Mesenchymal stem cell (in vitro differentiated cells and primary cell): ENCODE results near the gene TMEM164.

Experiments used
- DNase-seq: peaks from one replicate; pipeline ENCODE4 v3.0.0-alpha.2; 2013
- H2AFZ ChIP-seq: one replicate; pipeline ENCODE4 v1.6.1; 2013; ENCODE audit warnings: low read depth, mild to moderate bottlenecking, control low read depth, inconsistent platforms, low read length, moderate library complexity
- H2AK5ac ChIP-seq: 2 replicates; pipeline ENCODE4 v1.6.1; 2013; ENCODE audit warnings: low read length, moderate library complexity, mild to moderate bottlenecking, inconsistent platforms; ENCODE audit not compliant: severe bottlenecking
- H2BK120ac ChIP-seq: one replicate; pipeline ENCODE4 v1.6.1; 2013; ENCODE audit warnings: low read depth, mild to moderate bottlenecking, inconsistent platforms, low read length, moderate library complexity
- H2BK12ac ChIP-seq, 2 experiments: one replicate each; pipeline ENCODE4 v1.6.1; 2013; ENCODE audit warnings: inconsistent platforms in 2 of 2, low read length in 2 of 2, mild to moderate bottlenecking in 2 of 2, moderate library complexity in 2 of 2, control low read depth in 1 of 2
- H2BK15ac ChIP-seq: one replicate; pipeline ENCODE4 v1.6.1; 2013; ENCODE audit warnings: mild to moderate bottlenecking, low read depth, inconsistent platforms; ENCODE audit not compliant: poor library complexity, severe bottlenecking
- H2BK5ac ChIP-seq: 2 replicates; pipeline ENCODE4 v1.6.1; 2013; ENCODE audit warnings: low read depth, mild to moderate bottlenecking, low read length, control low read depth, inconsistent platforms; ENCODE audit not compliant: poor library complexity, severe bottlenecking
- H3K14ac ChIP-seq, 2 experiments: one replicate each; pipeline ENCODE4 v1.6.1; 2013; ENCODE audit warnings: inconsistent platforms in 2 of 2, low read length in 2 of 2, control low read depth in 1 of 2, mild to moderate bottlenecking in 1 of 2, moderate library complexity in 1 of 2
- H3K18ac ChIP-seq, 2 experiments: one replicate each; pipeline ENCODE4 v1.6.1; 2013; ENCODE audit warnings: inconsistent platforms in 2 of 2, low read length in 2 of 2, control low read depth in 1 of 2, low read depth in 1 of 2, mild to moderate bottlenecking in 1 of 2
- H3K23ac ChIP-seq, 2 experiments: one replicate each; pipeline ENCODE4 v1.6.1; 2013; ENCODE audit warnings: inconsistent platforms in 2 of 2, low read length in 2 of 2, mild to moderate bottlenecking in 2 of 2, moderate library complexity in 2 of 2, control low read depth in 1 of 2
- H3K27ac ChIP-seq: 2 replicates; pipeline ENCODE4 v1.5.1; 2013; ENCODE audit warnings: mild to moderate bottlenecking, moderate library complexity, low read length, control low read depth, inconsistent platforms; ENCODE audit not compliant: poor library complexity, severe bottlenecking
- H3K27me3 ChIP-seq, 2 experiments: 2 replicates each; pipeline versions ENCODE4 v1.6.1 to v1.7.0; 2013; ENCODE audit warnings: low read length in 2 of 2, mild to moderate bottlenecking in 2 of 2, moderate library complexity in 2 of 2, control low read depth in 1 of 2, inconsistent platforms in 1 of 2; ENCODE audit not compliant: control insufficient read depth in 1 of 2, insufficient read depth in 1 of 2
- H3K36me3 ChIP-seq, 2 experiments: 2 replicates each; pipeline versions ENCODE4 v1.6.1 to v1.7.0; 2013; ENCODE audit warnings: low read length in 2 of 2, control low read depth in 1 of 2, inconsistent platforms in 1 of 2, low read depth in 1 of 2, mild to moderate bottlenecking in 1 of 2; ENCODE audit not compliant: insufficient read depth in 2 of 2, control insufficient read depth in 1 of 2
- H3K4ac ChIP-seq, 2 experiments: one replicate each; pipeline ENCODE4 v1.6.1; 2013; ENCODE audit warnings: inconsistent platforms in 2 of 2, low read length in 2 of 2, mild to moderate bottlenecking in 2 of 2, moderate library complexity in 2 of 2, control low read depth in 1 of 2, low read depth in 1 of 2
- H3K4me1 ChIP-seq: 2 replicates; pipeline ENCODE4 v1.6.1; 2013; ENCODE audit warnings: low read depth, low read length, control low read depth; ENCODE audit not compliant: control insufficient read depth, insufficient read depth
- H3K4me2 ChIP-seq: 2 replicates; pipeline ENCODE4 v1.6.1; 2013; ENCODE audit warnings: low read length, mild to moderate bottlenecking, inconsistent platforms; ENCODE audit not compliant: poor library complexity, severe bottlenecking
- H3K4me3 ChIP-seq, 2 experiments: 2 replicates each; pipeline versions ENCODE4 v1.5.1 to v1.7.0; 2013; ENCODE audit warnings: low read length in 2 of 2, mild to moderate bottlenecking in 2 of 2, control low read depth in 1 of 2, low read depth in 1 of 2; ENCODE audit not compliant: insufficient read depth in 1 of 2
- H3K79me1 ChIP-seq: replicated peaks from 2 replicates; pipeline ENCODE4 v1.6.1; 2013; ENCODE audit warnings: mild to moderate bottlenecking, control low read depth, low read length, inconsistent platforms; ENCODE audit not compliant: poor library complexity, severe bottlenecking
- H3K9ac ChIP-seq: 2 replicates; pipeline ENCODE4 v1.7.0; 2013; ENCODE audit warnings: mild to moderate bottlenecking, low read length, moderate library complexity
- H3K9me3 ChIP-seq: 2 replicates; pipeline ENCODE4 v1.7.0; 2013; ENCODE audit warnings: mild to moderate bottlenecking, low read length; ENCODE audit not compliant: control insufficient read depth
- H4K8ac ChIP-seq: one replicate; pipeline ENCODE4 v1.6.1; 2013; ENCODE audit warnings: inconsistent platforms, mild to moderate bottlenecking, low read length, moderate library complexity
- H4K91ac ChIP-seq: one replicate; pipeline ENCODE4 v1.6.1; 2013; ENCODE audit warnings: mild to moderate bottlenecking, low read length, inconsistent platforms
- WGBS: methylation state at CpG from one replicate; pipeline ENCODE4 v1.1.7; 2013; ENCODE audit warnings: mixed read lengths; 5-methylcytosine and 5-hydroxymethylcytosine counted together

TMEM164 gene

GRCh38 chrX:110108381-110108821 lies 105.5 kb downstream of the TMEM164 start:
- WGBS = 60% methylated on average over 1 of the region's 3 CpGs

GRCh38 chrX:110114260-110114776 lies 111.4 kb downstream of the TMEM164 start:
- H2AK5ac ChIP-seq = no peak overlapping the region
- H3K36me3 ChIP-seq = no peaks in the 10 kb centered on the region
- H3K9ac ChIP-seq = no peak overlapping the region
- DNase-seq = no peak
- H3K4me2 ChIP-seq = no peak overlapping the region
- no peak overlapping the region for H2BK15ac ChIP-seq
- H3K23ac ChIP-seq = no peak overlapping the region
- no peak overlapping the region for H4K91ac ChIP-seq
- H3K4me1 ChIP-seq = no peaks in the 10 kb centered on the region
- H3K4me3 ChIP-seq = no peak overlapping the region
- no peak overlapping the region for H4K8ac ChIP-seq
- H3K9me3 ChIP-seq = no peaks in the 10 kb centered on the region
- no peak overlapping the region for H3K14ac ChIP-seq
- H2BK12ac ChIP-seq = no peak overlapping the region
- no CpG with 5 or more reads among the region's 4 CpGs for WGBS
- H3K79me1 ChIP-seq = no peaks in the 10 kb centered on the region
- no peak overlapping the region for H2BK120ac ChIP-seq
- H3K18ac ChIP-seq = no peak overlapping the region
- peaks cover 0 to 42% of the 10 kb centered on the region in 2 experiments for H3K27me3 ChIP-seq
- no peak overlapping the region for H2AFZ ChIP-seq
- no peak overlapping the region for H3K27ac ChIP-seq
- no peak overlapping the region for H2BK5ac ChIP-seq
- H3K4ac ChIP-seq = no peak overlapping the region

More at GRCh38 chrX:110108381-110108821, 105.5 kb downstream of the TMEM164 start:
- no peaks in the 10 kb centered on the region for H3K9me3 ChIP-seq
- H3K23ac ChIP-seq = no peak overlapping the region
- no peak overlapping the region for H4K8ac ChIP-seq
- H2BK120ac ChIP-seq = no peak overlapping the region
- no peak overlapping the region for H3K4me3 ChIP-seq
- no peak overlapping the region for H3K4ac ChIP-seq
- H3K79me1 ChIP-seq = peaks cover 2% of the 10 kb centered on the region
- H3K4me1 ChIP-seq = no peaks in the 10 kb centered on the region
- no peak overlapping the region for H2AK5ac ChIP-seq
- peak; percentile 79 for DNase-seq
- H3K36me3 ChIP-seq = no peaks in the 10 kb centered on the region
- H3K9ac ChIP-seq = no peak overlapping the region
- no peak overlapping the region for H2AFZ ChIP-seq
- H3K18ac ChIP-seq = no peak overlapping the region
- no peak overlapping the region for H2BK12ac ChIP-seq
- no peak overlapping the region for H4K91ac ChIP-seq
- H3K27ac ChIP-seq = no peak overlapping the region
- H3K27me3 ChIP-seq = peaks cover 0 to 30% of the 10 kb centered on the region in 2 experiments
- H3K14ac ChIP-seq = no peak overlapping the region
- H2BK15ac ChIP-seq = no peak overlapping the region
- H3K4me2 ChIP-seq = no peak overlapping the region
- no peak overlapping the region for H2BK5ac ChIP-seq

- Histone ChIP-seq H3K36me3 (no peaks in the 10 kb centered on the region), H4K8ac (no peak overlapping the region)
Observed at GRCh38 chrX:110116066-110116980, 113.4 kb downstream of the TMEM164 start.

GRCh38 chrX:110118530-110118929 lies 115.6 kb downstream of the TMEM164 start:
- Histone ChIP-seq H2AFZ (no peak overlapping the region), H3K79me1 (no peaks in the 10 kb centered on the region), H2BK120ac (no peak overlapping the region), H2BK15ac (no peak overlapping the region), H3K36me3 (no peaks in the 10 kb centered on the region), H3K18ac (no peak overlapping the region), H3K4me1 (no peaks in the 10 kb centered on the region), H3K4ac (no peak overlapping the region), H3K9me3 (no peaks in the 10 kb centered on the region), H3K9ac (no peak overlapping the region), H4K8ac (no peak overlapping the region), H3K4me3 (no peak overlapping the region), H3K27me3 (peaks cover 0 to 18% of the 10 kb centered on the region in 2 experiments), H3K23ac (no peak overlapping the region), H2BK12ac (no peak overlapping the region), H2BK5ac (no peak overlapping the region), H4K91ac (no peak overlapping the region), H3K14ac (no peak overlapping the region), H3K27ac (no peak overlapping the region), H2AK5ac (no peak overlapping the region), H3K4me2 (no peak overlapping the region)
- no peak for DNase-seq
- 100% methylated on average over 2 of the region's 4 CpGs for WGBS

More at GRCh38 chrX:110116066-110116980, 113.4 kb downstream of the TMEM164 start:
- no peak overlapping the region for H3K14ac ChIP-seq
- no peak overlapping the region for H2AFZ ChIP-seq
- H3K4me1 ChIP-seq = no peaks in the 10 kb centered on the region
- no peaks in the 10 kb centered on the region for H3K9me3 ChIP-seq
- H2BK12ac ChIP-seq = no peak overlapping the region
- H3K18ac ChIP-seq = no peak overlapping the region
- H3K4me2 ChIP-seq = no peak overlapping the region
- H3K4me3 ChIP-seq = no peak overlapping the region
- no peak overlapping the region for H2BK5ac ChIP-seq
- WGBS = 100% methylated on average over 3 of the region's 4 CpGs
- DNase-seq = no peak
- H3K23ac ChIP-seq = no peak overlapping the region
- H3K79me1 ChIP-seq = no peaks in the 10 kb centered on the region
- no peak overlapping the region for H4K91ac ChIP-seq
- H2BK120ac ChIP-seq = no peak overlapping the region
- no peak overlapping the region for H3K4ac ChIP-seq
- no peak overlapping the region for H3K9ac ChIP-seq
- H2AK5ac ChIP-seq = no peak overlapping the region
- peaks cover 0 to 31% of the 10 kb centered on the region in 2 experiments for H3K27me3 ChIP-seq
- H3K27ac ChIP-seq = no peak overlapping the region
- H2BK15ac ChIP-seq = no peak overlapping the region
